HT-29 (cell line): Measurements from ENCODE around the gene JMJD1C. TPM values are rescaled to one million over a fixed set of nuclear protein-coding genes. Genes with fewer than 3 reads are reported as not detected.
A peak's percentile ranks its signal among the peaks of the same experiment; 100 is the strongest.
"Not testable (repeated sequence)": the region's sequence is repeated elsewhere in the genome, so short reads cannot be mapped to it uniquely, and the experiment has no call there.

Experiments
- DNase-seq: peaks from one replicate; pipeline ENCODE4 v3.0.0-alpha.2; 2015; ENCODE audit warnings: low spot score
- total RNA-seq: library from RNA; depleted of rRNA; stranded (reverse); fragments of >200 nt; shearing (Covaris generic); gene quantifications from 2 replicates; pipeline ENCODE4 v1.2.3, GENCODE V29; 2014

JMJD1C gene
- total RNA-seq, 1 experiment from 2014 or later: 32.5 TPM

- DNase-seq: no peak
Observed at GRCh38 chr10:63407136-63407662, 58.6 kb downstream of the JMJD1C start.

DNA sequence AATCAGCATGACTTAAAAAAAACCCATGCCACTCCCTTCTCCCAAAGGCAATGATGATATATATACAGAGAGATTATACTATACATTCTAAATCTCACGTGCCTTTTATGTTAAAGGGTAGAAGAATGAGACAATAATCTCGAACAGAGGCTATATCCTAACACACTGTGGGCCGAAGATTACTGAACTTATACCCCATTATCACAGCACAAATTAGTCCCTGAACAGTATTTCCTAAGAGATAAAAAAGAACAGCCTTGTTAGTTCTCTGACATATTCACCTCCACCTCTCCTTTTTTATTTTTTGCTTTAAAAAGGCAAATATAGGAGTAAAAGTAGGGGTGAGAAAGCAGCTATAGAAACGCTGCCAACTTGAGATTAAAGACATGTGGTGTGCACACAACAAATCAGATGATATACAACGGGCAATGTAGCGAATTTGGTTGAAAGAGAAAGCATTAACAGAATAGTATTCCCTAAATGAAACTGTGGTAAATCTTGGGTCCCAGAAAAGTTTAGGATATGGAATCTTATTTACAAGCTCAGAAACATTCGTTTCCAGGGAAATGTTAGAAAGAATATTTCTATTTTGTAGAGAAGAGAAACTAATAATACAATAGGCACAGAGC, 69.5 kb downstream of the JMJD1C start:
- DNase-seq: no peak

DNA sequence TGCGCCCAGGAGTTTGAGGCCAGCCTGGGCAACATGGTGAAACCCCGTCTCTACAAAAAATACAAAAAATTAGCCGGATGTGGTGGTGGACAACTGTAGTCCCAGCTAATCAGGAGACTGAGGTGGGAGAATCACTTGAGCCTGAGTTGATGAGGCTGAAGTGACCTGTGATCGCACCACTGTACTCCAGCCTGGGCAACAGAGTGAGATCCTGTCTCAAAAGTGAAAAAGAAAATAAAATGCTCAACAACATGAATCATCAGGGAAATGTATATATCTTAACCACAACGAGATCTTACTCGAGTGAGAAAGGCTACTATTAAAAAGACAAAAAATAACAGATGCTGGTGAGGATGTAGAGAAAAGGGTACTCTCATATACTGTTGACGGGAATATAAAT, 72.7 kb downstream of the JMJD1C start:
- no peak for DNase-seq

DNA sequence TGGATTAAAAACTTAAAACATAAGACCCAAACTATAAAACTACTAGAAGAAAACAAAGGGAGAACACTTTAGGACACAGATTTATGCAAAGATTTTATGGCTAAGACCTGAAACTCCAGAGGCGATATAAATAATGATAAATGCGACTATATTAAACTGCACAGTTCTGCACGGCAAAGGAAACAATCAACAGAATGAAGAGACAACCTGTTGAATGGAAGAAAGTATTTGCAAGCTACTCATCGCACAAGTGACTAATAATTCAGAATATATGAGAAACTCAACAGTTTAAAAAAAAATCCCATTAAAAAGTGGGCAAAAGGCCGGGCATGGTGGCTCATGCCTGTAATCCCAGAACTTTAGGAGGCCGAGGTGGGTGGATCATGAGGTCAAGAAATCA, 73.6 kb downstream of the JMJD1C start:
- no peak for DNase-seq

DNA sequence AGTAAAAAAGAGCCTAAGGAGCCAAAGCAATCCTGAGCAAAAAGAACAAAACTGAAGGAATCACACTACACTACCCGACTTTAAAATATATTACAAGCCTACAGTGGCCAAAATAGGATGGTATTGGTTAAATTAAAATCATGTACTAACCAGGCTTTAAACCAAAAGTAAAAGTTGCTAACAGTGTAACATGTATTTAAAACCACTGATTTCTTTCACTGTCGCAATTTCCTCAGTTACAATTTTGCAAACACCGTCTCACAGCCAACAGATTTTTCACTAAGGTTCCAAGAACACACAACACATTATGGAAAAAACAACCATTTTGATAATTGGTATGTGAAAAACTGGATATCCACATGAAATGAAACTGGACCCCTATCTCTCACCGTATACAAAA, 74.0 kb downstream of the JMJD1C start:
- DNase-seq: no peak

- DNase-seq: no peak
Observed at GRCh38 chr10:63390521-63390920, 75.3 kb downstream of the JMJD1C start.

DNA sequence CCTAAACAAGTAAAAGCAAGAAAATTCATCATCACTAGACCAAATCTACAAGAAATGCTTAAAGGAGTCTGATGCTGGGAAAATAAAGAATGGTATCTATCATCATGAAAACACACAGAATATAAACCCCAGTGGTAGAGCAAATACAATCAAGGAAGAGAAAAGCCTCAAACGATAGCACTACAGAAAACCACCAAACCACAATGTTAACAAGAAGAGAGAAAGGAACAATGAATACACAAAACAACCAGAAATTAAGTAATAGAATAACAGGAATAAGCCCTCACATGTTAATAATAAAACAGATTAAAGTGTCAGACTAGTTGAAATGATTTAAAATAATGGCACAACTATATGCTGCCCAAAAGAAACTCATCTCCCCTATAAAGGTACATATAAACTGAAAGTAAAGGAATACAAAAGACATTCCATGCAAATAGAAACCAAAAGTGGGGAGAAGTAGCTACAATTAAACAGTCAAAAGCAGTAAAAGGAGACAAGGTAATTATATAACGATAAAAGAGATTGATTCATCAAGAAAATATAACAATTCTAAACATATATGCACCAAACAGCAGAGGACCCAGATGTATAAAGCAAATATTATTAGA, 77.3 kb downstream of the JMJD1C start:
- DNase-seq: peak; percentile 19

DNA sequence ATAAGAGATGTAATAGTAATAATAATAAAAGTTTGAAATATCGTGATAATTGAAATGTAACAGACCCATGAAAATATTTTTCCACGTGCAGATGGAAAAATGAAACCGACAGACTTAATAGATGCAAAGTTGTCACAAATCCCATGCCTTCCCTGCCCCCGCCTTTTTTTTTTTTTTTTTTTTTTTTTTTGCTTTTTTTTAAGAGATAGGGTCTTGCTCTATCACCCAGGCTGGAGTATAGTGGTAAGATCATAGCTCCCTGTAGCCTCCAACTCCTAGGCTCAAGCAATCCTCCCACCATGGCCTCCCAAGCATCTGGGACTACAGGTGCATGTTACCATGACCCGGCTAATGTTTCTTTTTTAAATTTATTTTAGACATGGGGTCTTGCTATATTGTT, 80.5 kb downstream of the JMJD1C start:
- no peak for DNase-seq

GRCh38 chr10:63384675-63385074, 81.1 kb downstream of the JMJD1C start:
- no peak for DNase-seq

- no peak for DNase-seq
Observed at GRCh38 chr10:63384001-63384400, 81.8 kb downstream of the JMJD1C start.

DNA sequence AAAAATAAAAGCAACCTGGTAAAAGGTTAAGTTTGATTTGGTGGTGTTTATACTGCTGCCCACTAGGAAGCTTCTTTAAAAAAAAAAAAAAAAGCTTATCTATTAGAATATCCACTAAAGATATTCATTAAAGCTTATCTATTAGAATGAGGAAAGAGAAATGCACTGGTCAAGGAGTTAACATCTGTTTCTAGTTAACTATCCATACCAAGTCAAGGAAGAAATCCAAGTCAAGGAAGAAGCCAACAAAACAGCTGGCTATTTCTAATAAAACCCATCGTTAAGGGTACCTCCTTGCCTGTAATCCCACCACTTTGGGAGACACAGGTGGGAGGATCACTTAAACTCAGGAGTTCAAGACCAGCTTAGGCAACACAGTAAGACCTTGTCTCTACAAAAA, 82.6 kb downstream of the JMJD1C start:
- DNase-seq: no peak

DNA sequence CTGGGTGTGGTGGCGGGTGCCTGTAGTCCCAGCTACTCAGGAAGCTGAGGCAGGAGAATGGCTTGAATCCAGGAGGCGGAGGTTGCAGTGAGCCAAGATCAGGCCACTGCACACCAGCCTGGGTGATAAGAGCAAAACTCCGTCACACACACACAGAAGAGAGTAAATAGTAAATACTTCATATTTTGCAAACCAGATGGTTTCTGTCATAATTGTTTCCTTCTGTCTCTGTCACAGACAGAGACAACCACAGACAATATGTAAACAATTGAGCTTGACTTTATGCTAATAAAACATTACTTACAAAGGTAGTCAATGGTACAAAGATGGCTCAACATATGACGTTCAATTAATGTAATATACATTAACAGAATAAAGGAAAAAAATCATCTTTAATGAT, 83.7 kb downstream of the JMJD1C start:
- DNase-seq: no peak

GRCh38 chr10:63377305-63377661, 88.5 kb downstream of the JMJD1C start:
- not testable (repeated sequence) for DNase-seq

DNA sequence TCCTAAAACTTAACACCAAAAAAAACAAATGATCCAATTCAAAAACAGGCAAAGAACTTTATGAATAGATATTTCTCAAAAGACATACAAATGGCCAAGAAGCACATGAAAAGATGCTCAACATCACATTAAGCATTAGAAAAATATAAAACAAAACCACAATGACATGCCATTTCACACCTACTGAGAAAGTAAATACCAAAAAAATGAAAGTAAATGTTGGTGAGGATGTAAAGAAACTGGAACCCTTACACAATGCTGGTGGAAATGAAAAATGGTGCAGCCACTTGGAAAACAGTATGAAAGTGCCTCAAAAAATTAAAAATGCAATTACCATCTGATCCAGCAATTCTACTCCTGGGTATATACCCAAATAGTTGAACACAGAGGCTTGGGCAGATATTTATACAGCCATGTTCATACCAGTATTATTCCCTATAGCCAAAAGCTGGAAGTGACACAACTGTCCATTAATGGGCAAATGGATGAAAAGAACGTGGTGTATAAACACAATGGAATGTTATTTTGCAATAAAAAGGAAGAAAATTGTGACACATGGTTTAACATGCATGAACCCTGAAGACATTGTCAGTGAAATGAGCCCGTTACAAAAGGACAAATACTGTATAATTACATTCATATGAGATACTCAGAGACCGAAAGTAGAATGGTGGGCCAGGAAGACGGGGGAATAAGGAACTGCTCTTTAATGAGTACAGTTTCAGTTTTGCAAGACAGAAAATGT, 89.0 kb downstream of the JMJD1C start:
- no peak for DNase-seq

- no peak for DNase-seq
Observed at GRCh38 chr10:63375859-63376258, 89.9 kb downstream of the JMJD1C start.

- no peak for DNase-seq
Observed at GRCh38 chr10:63375458-63375857, 90.3 kb downstream of the JMJD1C start.

- no peak for DNase-seq
Observed at GRCh38 chr10:63374991-63375390, 90.8 kb downstream of the JMJD1C start.

- no peak for DNase-seq
Observed at GRCh38 chr10:63373176-63373575, 92.6 kb downstream of the JMJD1C start.

DNA sequence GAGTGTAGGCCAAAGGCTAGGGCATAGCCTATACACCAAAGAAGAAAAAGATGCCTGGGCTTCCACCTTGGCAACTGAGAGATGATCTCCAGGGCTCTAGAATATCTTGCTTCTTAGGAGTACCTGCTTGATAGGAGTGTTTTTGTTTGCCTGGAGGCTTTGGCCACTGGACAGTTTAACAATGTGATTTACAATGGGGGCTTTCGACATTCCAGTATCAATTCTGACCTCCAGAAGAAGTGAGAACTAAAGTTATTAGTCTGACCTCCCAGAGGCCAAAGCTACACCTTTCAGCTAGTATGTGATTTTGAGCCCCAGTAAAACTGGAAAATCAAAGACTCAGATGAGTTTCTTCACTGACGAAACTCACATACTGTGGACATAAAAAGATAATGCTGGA, 96.1 kb downstream of the JMJD1C start:
- no peak for DNase-seq

- no peak for DNase-seq
Observed at GRCh38 chr10:63368365-63368764, 97.4 kb downstream of the JMJD1C start.

- DNase-seq: no peak
Observed at GRCh38 chr10:63366933-63367332, 98.8 kb downstream of the JMJD1C start.

GRCh38 chr10:63365976-63366765, 99.6 kb downstream of the JMJD1C start:
- DNase-seq: no peak
